Ishikawa (cell line): ENCODE results near the gene LRFN4.

Experiments
- CEBPB ChIP-seq: IDR thresholded peaks from 2 replicates; pipeline ENCODE4 v1.6.1; 2012
- CREB1 ChIP-seq: IDR thresholded peaks from 2 replicates; pipeline ENCODE4 v1.6.1; 2012; ENCODE audit warnings: low read depth
- EGR1 ChIP-seq: IDR thresholded peaks from 2 replicates; pipeline ENCODE4 v1.6.1; 2012
- EP300 ChIP-seq: IDR thresholded peaks from 2 replicates; pipeline ENCODE4 v1.6.1; 2012; ENCODE audit warnings: borderline replicate concordance
- FOXM1 ChIP-seq: IDR thresholded peaks from 2 replicates; pipeline ENCODE4 v1.6.1; 2012; ENCODE audit warnings: low read depth, borderline replicate concordance
- MAX ChIP-seq: IDR thresholded peaks from 2 replicates; pipeline ENCODE4 v1.6.1; 2012
- NFIC ChIP-seq: IDR thresholded peaks from 2 replicates; pipeline ENCODE4 v1.6.1; 2012
- RAD21 ChIP-seq: IDR thresholded peaks from 2 replicates; pipeline ENCODE4 v1.6.1; 2012; ENCODE audit warnings: low read depth
- REST ChIP-seq: IDR thresholded peaks from 2 replicates; pipeline ENCODE4 v1.6.1; 2012; ENCODE audit warnings: low read depth, mild to moderate bottlenecking
- TAF1 ChIP-seq: IDR thresholded peaks from 2 replicates; pipeline ENCODE4 v1.6.1; 2012; ENCODE audit warnings: low read depth, mild to moderate bottlenecking
- TCF12 ChIP-seq: IDR thresholded peaks from 2 replicates; pipeline ENCODE4 v1.6.1; 2012; ENCODE audit warnings: low read depth
- TEAD4 ChIP-seq: IDR thresholded peaks from 2 replicates; pipeline ENCODE4 v1.6.1; 2012
- USF1 ChIP-seq: IDR thresholded peaks from 2 replicates; pipeline ENCODE4 v1.6.1; 2012
- YY1 ChIP-seq: IDR thresholded peaks from 2 replicates; pipeline ENCODE4 v1.6.1; 2012; ENCODE audit warnings: low read depth
- ZBTB7A ChIP-seq: IDR thresholded peaks from 2 replicates; pipeline ENCODE4 v1.6.1; 2012; ENCODE audit warnings: low read depth

LRFN4 gene

GRCh38 chr11:66869567-66869870 is 12.7 kb downstream of the LRFN4 start:
- TF ChIP-seq CEBPB (no peak), TEAD4 (no peak), TCF12 (no peak), ZBTB7A (no peak), REST (no peak)

- TF ChIP-seq EGR1 (no peak), EP300 (no peak), FOXM1 (no peak), MAX (no peak), RAD21 (no peak), USF1 (no peak), YY1 (no peak), REST (no peak), TEAD4 (no peak), CEBPB (no peak), ZBTB7A (no peak), NFIC (no peak)
These were observed 13.3 kb downstream of the LRFN4 start for GRCh38 chr11:66870131-66870530.

GRCh38 chr11:66870616-66871520 is 14.0 kb downstream of the LRFN4 start:
- TF ChIP-seq REST = no peak
- no peak for TF ChIP-seq EP300
- no peak for TF ChIP-seq TEAD4

GRCh38 chr11:66871521-66871901 is 14.6 kb downstream of the LRFN4 start:
- TF ChIP-seq CEBPB = no peak

GRCh38 chr11:66874232-66874631 is 17.4 kb downstream of the LRFN4 start:
- TF ChIP-seq EP300 = no peak
- TF ChIP-seq TEAD4 = no peak
- no peak for TF ChIP-seq YY1
- TF ChIP-seq MAX = no peak
- TF ChIP-seq USF1 = no peak
- TF ChIP-seq ZBTB7A = no peak
- TF ChIP-seq RAD21 = no peak
- no peak for TF ChIP-seq CEBPB
- no peak for TF ChIP-seq REST
- TF ChIP-seq NFIC = no peak
- TF ChIP-seq FOXM1 = no peak
- TF ChIP-seq TCF12 = no peak
- TF ChIP-seq CREB1 = no peak
- no peak for TF ChIP-seq TAF1
- no peak for TF ChIP-seq EGR1
